NCI-H345 treated with DMSO at 0.1 percent for 48 hours (cell line): ENCODE measurements around the gene NUMB.

Source experiments
- DNase-seq: peaks from one replicate; lab custom pipeline; 2025; ENCODE audit not compliant: unreplicated experiment; lab: John Stamatoyannopoulos, UW

The NUMB gene

GRCh38 chr14:73458183-73458976 is at the start of gene NUMB:
TSS of gene NUMB (minus strand) at chr14:73458546. CDS start at chr14:73355751, 102,795 bp downstream.
- peak; percentile 98 for DNase-seq

- DNase-seq: no peak
Observed at GRCh38 chr14:73503648-73504047, 45.3 kb upstream of the NUMB start.

GRCh38 chr14:73502017-73502619 is 43.8 kb upstream of the NUMB start:
- DNase-seq: no peak

- DNase-seq: no peak
Observed at GRCh38 chr14:73500360-73500759, 42.0 kb upstream of the NUMB start.

- DNase-seq: no peak
Observed at GRCh38 chr14:73494593-73494992, 36.2 kb upstream of the NUMB start.

GRCh38 chr14:73492670-73493069 is 34.3 kb upstream of the NUMB start:
- DNase-seq: no peak

- DNase-seq: no peak
Observed at GRCh38 chr14:73492043-73492552, 33.8 kb upstream of the NUMB start.

GRCh38 chr14:73491256-73492042 is 33.1 kb upstream of the NUMB start:
- DNase-seq: peak; percentile 34

- no peak for DNase-seq
Observed at GRCh38 chr14:73489481-73490175, 31.3 kb upstream of the NUMB start.

GRCh38 chr14:73478684-73479083 is 20.3 kb upstream of the NUMB start:
- DNase-seq: no peak

- no peak for DNase-seq
Observed at GRCh38 chr14:73477618-73478266, 19.4 kb upstream of the NUMB start.

- DNase-seq: no peak
Observed at GRCh38 chr14:73476451-73476931, 18.1 kb upstream of the NUMB start.

GRCh38 chr14:73474952-73475351 is 16.6 kb upstream of the NUMB start:
- no peak for DNase-seq

GRCh38 chr14:73472185-73473114 is 14.1 kb upstream of the NUMB start:
- DNase-seq: peak; percentile 68

GRCh38 chr14:73471582-73472184 is 13.3 kb upstream of the NUMB start:
- no peak for DNase-seq

- DNase-seq: no peak
Observed at GRCh38 chr14:73468828-73469375, 10.6 kb upstream of the NUMB start.

- DNase-seq: no peak
Observed at GRCh38 chr14:73467800-73468199, 9.5 kb upstream of the NUMB start.

- DNase-seq: no peak
Observed at GRCh38 chr14:73467377-73467776, 9.0 kb upstream of the NUMB start.

- DNase-seq: no peak
Observed at GRCh38 chr14:73466861-73467260, 8.5 kb upstream of the NUMB start.
